ENCODE data around the gene SLC25A45. TPM values are rescaled to one million over a fixed set of nuclear protein-coding genes. Genes with fewer than 3 reads are reported as not detected.

Gene SLC25A45
- total RNA-seq, 4 donors from 2014 or later = 2.2 to 5.6 (median 5.2) TPM

- H3K27me3 ChIP-seq = no peaks in the 10 kb centered on the region
- DNase-seq = peak; percentile 69
- in situ Hi-C loops (cut with MboI; ENCODE audit: low pct_ligation_motif_present in 1 of 4, low pct_unique_long_range_greater_than_20kb in 1 of 4, low sequenced_read_pairs in 3 of 4) (loop anchor here in 2 of 4 donors (10.0 kb wide), 1 partner anchor 77 kb away; no protein-coding TSS in a partner anchor), intact Hi-C loops (cut with DNase I; ENCODE audit: low total_unique reads) (no loop called here)
- no peaks in the 10 kb centered on the region for H3K9me3 ChIP-seq
- H3K4me3 ChIP-seq = peak overlapping the region in 3 of 4 donors; percentile 73 to 81 (median 74)
- WGBS, 2 donors (ENCODE audit: low coverage in 1 of 2) = 13 to 22% methylated on average over 8 to 11 of the region's 11 CpGs
- TF ChIP-seq, protein P1, sequence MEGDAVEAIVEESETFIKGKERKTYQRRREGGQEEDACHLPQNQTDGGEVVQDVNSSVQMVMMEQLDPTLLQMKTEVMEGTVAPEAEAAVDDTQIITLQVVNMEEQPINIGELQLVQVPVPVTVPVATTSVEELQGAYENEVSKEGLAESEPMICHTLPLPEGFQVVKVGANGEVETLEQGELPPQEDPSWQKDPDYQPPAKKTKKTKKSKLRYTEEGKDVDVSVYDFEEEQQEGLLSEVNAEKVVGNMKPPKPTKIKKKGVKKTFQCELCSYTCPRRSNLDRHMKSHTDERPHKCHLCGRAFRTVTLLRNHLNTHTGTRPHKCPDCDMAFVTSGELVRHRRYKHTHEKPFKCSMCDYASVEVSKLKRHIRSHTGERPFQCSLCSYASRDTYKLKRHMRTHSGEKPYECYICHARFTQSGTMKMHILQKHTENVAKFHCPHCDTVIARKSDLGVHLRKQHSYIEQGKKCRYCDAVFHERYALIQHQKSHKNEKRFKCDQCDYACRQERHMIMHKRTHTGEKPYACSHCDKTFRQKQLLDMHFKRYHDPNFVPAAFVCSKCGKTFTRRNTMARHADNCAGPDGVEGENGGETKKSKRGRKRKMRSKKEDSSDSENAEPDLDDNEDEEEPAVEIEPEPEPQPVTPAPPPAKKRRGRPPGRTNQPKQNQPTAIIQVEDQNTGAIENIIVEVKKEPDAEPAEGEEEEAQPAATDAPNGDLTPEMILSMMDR (IDR thresholded peaks at IDR 0.05) = no peak
- TF ChIP-seq POLR2A (IDR thresholded peaks at IDR 0.05) (peak; percentile 79), POLR2AphosphoS5 (IDR thresholded peaks at IDR 0.05) (peak; percentile 86 to 98 (median 92))
- peak overlapping the region; percentile 100 for H3K27ac ChIP-seq
- peaks cover 0 to 14% (median 0%) of the 10 kb centered on the region in 4 donors for H3K36me3 ChIP-seq
- peaks cover 16 to 66% (median 47%) of the 10 kb centered on the region in 4 donors for H3K4me1 ChIP-seq
Measured at GRCh38 chr11:65427691-65428577, 45.5 kb upstream of the SLC25A45 start.

- in situ Hi-C loops (cut with MboI; ENCODE audit: low pct_ligation_motif_present in 1 of 4, low pct_unique_long_range_greater_than_20kb in 1 of 4, low sequenced_read_pairs in 3 of 4) (loop anchor here in 2 of 4 donors (10.0 kb wide), 1 partner anchor 78 kb away; no protein-coding TSS in a partner anchor), intact Hi-C loops (cut with DNase I; ENCODE audit: low total_unique reads) (no loop called here)
- Histone ChIP-seq H3K4me1 (peaks cover 12 to 57% (median 43%) of the 10 kb centered on the region in 4 donors), H3K27ac (peak overlapping the region; percentile 100), H3K27me3 (no peaks in the 10 kb centered on the region), H3K9me3 (no peaks in the 10 kb centered on the region), H3K4me3 (peak overlapping the region; percentile 73 to 90 (median 78)), H3K36me3 (peaks cover 0 to 14% (median 0%) of the 10 kb centered on the region in 4 donors)
- TF ChIP-seq EP300 (IDR thresholded peaks at IDR 0.05; ENCODE audit: low read depth) (no peak), POLR2A (IDR thresholded peaks at IDR 0.05) (peak; percentile 88), POLR2AphosphoS5 (IDR thresholded peaks at IDR 0.05) (peak; percentile 61 to 97 (median 76))
- TF ChIP-seq, protein P1 (IDR thresholded peaks at IDR 0.05) = no peak
- peak; percentile 82 for DNase-seq
- WGBS, 2 donors (ENCODE audit: low coverage in 1 of 2) = 16 to 19% methylated on average over 3 to 10 of the region's 10 CpGs
Measured at GRCh38 chr11:65426839-65427690, 44.6 kb upstream of the SLC25A45 start.

DNA sequence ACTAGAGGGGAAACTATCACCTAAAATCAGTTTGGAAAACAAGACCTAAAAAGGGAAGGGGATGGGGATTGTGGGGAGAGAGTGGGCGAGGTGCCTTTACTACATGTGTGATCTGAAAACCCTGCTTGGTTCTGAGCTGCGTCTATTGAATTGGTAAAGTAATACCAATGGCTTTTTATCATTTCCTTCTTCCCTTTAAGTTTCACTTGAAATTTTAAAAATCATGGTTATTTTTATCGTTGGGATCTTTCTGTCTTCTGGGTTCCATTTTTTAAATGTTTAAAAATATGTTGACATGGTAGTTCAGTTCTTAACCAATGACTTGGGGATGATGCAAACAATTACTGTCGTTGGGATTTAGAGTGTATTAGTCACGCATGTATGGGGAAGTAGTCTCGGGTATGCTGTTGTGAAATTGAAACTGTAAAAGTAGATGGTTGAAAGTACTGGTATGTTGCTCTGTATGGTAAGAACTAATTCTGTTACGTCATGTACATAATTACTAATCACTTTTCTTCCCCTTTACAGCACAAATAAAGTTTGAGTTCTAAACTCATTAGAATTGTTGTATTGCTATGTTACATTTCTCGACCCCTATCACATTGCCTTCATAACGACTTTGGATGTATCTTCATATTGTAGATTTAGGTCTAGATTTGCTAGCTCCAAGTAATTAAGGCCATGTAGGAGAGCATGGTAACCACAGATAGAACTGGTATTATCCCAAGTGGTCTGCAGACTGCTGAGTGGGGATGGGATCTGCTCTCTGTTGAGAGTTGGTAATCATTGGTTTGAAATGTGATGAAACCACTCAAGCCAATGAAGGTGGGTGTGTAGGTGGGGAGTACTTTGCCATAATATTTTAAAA is 43.8 kb upstream of the SLC25A45 start:
- H3K36me3 ChIP-seq = peaks cover 0 to 14% (median 0%) of the 10 kb centered on the region in 4 donors
- in situ Hi-C loops (cut with MboI; ENCODE audit: low pct_ligation_motif_present in 1 of 4, low pct_unique_long_range_greater_than_20kb in 1 of 4, low sequenced_read_pairs in 3 of 4) (loop anchor here in 2 of 4 donors (10.0 kb wide), 1 partner anchor 79 kb away; no protein-coding TSS in a partner anchor), intact Hi-C loops (cut with DNase I; ENCODE audit: low total_unique reads) (loop anchor here (1.0 kb wide), 1 partner anchor 56 kb away; no protein-coding TSS in a partner anchor)
- H3K4me1 ChIP-seq = peaks cover 12 to 53% (median 44%) of the 10 kb centered on the region in 4 donors
- peak overlapping the region; percentile 100 for H3K27ac ChIP-seq
- no peaks in the 10 kb centered on the region for H3K27me3 ChIP-seq
- peak; percentile 75 to 97 (median 91) for TF ChIP-seq POLR2AphosphoS5 (IDR thresholded peaks at IDR 0.05)
- TF ChIP-seq, protein P1 (IDR thresholded peaks at IDR 0.05) = no peak
- no peak for TF ChIP-seq EP300 (IDR thresholded peaks at IDR 0.05; ENCODE audit: low read depth)
- peak; percentile 43 for TF ChIP-seq POLR2A (IDR thresholded peaks at IDR 0.05)
- DNase-seq = peak; percentile 60
- H3K9me3 ChIP-seq = no peaks in the 10 kb centered on the region
- peak overlapping the region; percentile 73 to 90 (median 78) for H3K4me3 ChIP-seq
- WGBS, 2 donors (ENCODE audit: low coverage in 1 of 2) = 0 to 3% methylated on average over 9 of the region's 9 CpGs

Data from transverse colon (tissue), 4 donors.